Activated effector memory CD4-positive, alpha-beta T cell treated with Interleukin-2 at 50 U/mL for 16 hours (primary cell): ENCODE data around the gene OR8B3.

Source experiments
- DNase-seq: peaks from one replicate; pipeline ENCODE4 v3.0.0-alpha.2; 2020

OR8B3 gene

DNA sequence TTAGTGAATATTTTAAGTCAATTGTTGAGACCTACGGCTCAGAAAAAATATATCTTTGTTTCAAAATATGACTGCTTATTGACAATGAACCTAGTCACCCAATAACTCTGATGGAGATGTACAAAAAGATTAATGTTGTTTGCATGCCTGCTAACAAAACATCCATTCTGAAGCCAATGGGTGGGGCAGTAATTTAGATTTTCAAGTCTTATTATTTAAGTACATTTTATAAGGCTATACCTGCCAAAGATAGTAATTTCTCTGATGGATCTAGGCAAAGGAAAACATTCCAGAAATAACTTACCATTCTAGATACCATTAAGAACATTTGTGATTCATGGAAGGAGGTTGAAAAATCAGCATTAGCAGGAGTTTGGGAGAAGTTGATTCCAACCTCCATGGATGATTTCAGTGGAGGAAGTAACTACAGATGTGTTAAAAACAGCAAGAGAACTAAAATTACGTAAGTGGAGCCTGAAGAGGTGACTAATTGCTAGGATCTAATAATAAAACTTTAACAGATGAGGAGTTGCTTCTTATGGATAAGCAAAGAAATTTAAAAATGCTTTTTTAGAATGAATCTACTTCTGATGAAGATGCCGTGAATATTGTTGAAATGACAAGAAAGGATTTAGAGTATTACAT lies 52.4 kb downstream of the OR8B3 start:
- no peak for DNase-seq
